Small intestine (tissue), 7 donors: ENCODE results near the gene GFOD2. TPM values are rescaled to one million over a fixed set of nuclear protein-coding genes. Genes with fewer than 3 reads are reported as not detected.

Experiments used
- DNase-seq, 2 donors: peaks; one replicate each; pipeline versions ENCODE4 v3.0.0 to v3.0.0-alpha.2; 2013
- FAIRE-seq: peaks from 2 replicates; lab custom pipeline; 2012; peaks lifted over from hg19 to GRCh38; lab: Jason Lieb, UNC
- H3K27ac ChIP-seq, 3 donors: one replicate each; pipeline ENCODE4 v1.5.1; 2013; ENCODE audit warnings: low read length in 2 of 3, mild to moderate bottlenecking in 2 of 3, control low read depth in 1 of 3, inconsistent platforms in 1 of 3, low read depth in 1 of 3, moderate library complexity in 1 of 3
- H3K27me3 ChIP-seq, 3 donors: one replicate each; pipeline ENCODE4 v1.6.1; 2013; ENCODE audit warnings: low read length in 3 of 3, inconsistent platforms in 1 of 3; ENCODE audit not compliant: control insufficient read depth in 3 of 3, insufficient read depth in 3 of 3
- H3K36me3 ChIP-seq, 3 donors: one replicate each; pipeline ENCODE4 v1.6.1; 2013; ENCODE audit warnings: low read length in 3 of 3, inconsistent platforms in 1 of 3, low read depth in 1 of 3, mild to moderate bottlenecking in 1 of 3, moderate library complexity in 1 of 3; ENCODE audit not compliant: control insufficient read depth in 3 of 3, insufficient read depth in 2 of 3
- H3K4me1 ChIP-seq, 3 donors: one replicate each; pipeline ENCODE4 v1.6.1; 2013; ENCODE audit warnings: low read length in 2 of 3, inconsistent platforms in 1 of 3, low read depth in 1 of 3, mild to moderate bottlenecking in 1 of 3, moderate library complexity in 1 of 3; ENCODE audit not compliant: control insufficient read depth in 3 of 3, insufficient read depth in 2 of 3
- H3K4me3 ChIP-seq, 3 donors: one replicate each; pipeline ENCODE4 v1.5.1; 2013; ENCODE audit warnings: low read length in 3 of 3, control low read depth in 1 of 3, inconsistent platforms in 1 of 3, low read depth in 1 of 3, mild to moderate bottlenecking in 1 of 3, moderate library complexity in 1 of 3
- H3K9me3 ChIP-seq, 2 donors: one replicate each; pipeline ENCODE4 v1.6.1; 2013; ENCODE audit warnings: low read depth in 1 of 2, low read length in 1 of 2; ENCODE audit not compliant: control insufficient read depth in 2 of 2, insufficient read depth in 1 of 2
- WGBS, 3 donors: extraction: QIAGEN DNeasy Blood & Tissue Kit; methylation state at CpG; one replicate each; pipeline ENCODE4 v1.1.7; 2013; 5-methylcytosine and 5-hydroxymethylcytosine counted together
- polyA plus RNA-seq, 4 donors: library from polyadenylated mRNA; stranded (reverse) in 3 of 4; unstranded in 1 of 4; fragments of 200-250 nt in 3 of 4; fragments of 120-200 nt in 1 of 4; gene quantifications; one replicate each; pipeline versions ENCODE4 v1.2.1 to v1.2.3, GENCODE V29; 2013
- donor health status: healthy with polysubstance abuse.
- donor health status: control.
- donor health status: control.
- donor health status: Bipolar disorder and iron deficiency.
- donor health status: healthy.

The GFOD2 gene
- polyA plus RNA-seq, 4 donors, result 4.8 to 28.6 (median 12.0) TPM

GRCh38 chr16:67666032-67666551 is 53.0 kb downstream of the GFOD2 start:
- 1 to 2% (median 1%) methylated on average over 23 to 46 of the region's 46 CpGs for WGBS, 3 donors
- FAIRE-seq (no peak), DNase-seq (peak in 1 of 2 donors; percentile 55)
- peaks cover 0 to 12% (median 0%) of the 10 kb centered on the region in 3 donors for H3K27me3 ChIP-seq
- H3K4me1 ChIP-seq, result peaks cover 0 to 23% (median 0%) of the 10 kb centered on the region in 3 donors
- H3K4me3 ChIP-seq, result peak overlapping the region; percentile 42 to 71 (median 59)
- no peak overlapping the region for H3K27ac ChIP-seq
- H3K9me3 ChIP-seq, result no peaks in the 10 kb centered on the region
- peaks cover 0 to 26% (median 0%) of the 10 kb centered on the region in 3 donors for H3K36me3 ChIP-seq

GRCh38 chr16:67665598-67665997 is 53.5 kb downstream of the GFOD2 start:
- peaks cover 0 to 10% (median 0%) of the 10 kb centered on the region in 3 donors for H3K27me3 ChIP-seq
- peaks cover 0 to 26% (median 0%) of the 10 kb centered on the region in 3 donors for H3K36me3 ChIP-seq
- H3K4me1 ChIP-seq, result peaks cover 0 to 25% (median 0%) of the 10 kb centered on the region in 3 donors
- no peak overlapping the region for H3K27ac ChIP-seq
- peak overlapping the region in 2 of 3 donors; percentile 59 to 71 for H3K4me3 ChIP-seq
- FAIRE-seq (no peak), DNase-seq (no peak)
- no peaks in the 10 kb centered on the region for H3K9me3 ChIP-seq
- 70 to 80% (median 76%) methylated on average over 5 of the region's 5 CpGs for WGBS, 3 donors

GRCh38 chr16:67664871-67665270 is 54.2 kb downstream of the GFOD2 start:
- no peak for DNase-seq
- 93 to 97% (median 94%) methylated on average over 7 of the region's 7 CpGs for WGBS, 3 donors
- no peaks in the 10 kb centered on the region for H3K9me3 ChIP-seq
- H3K27me3 ChIP-seq, result peaks cover 0 to 6% (median 0%) of the 10 kb centered on the region in 3 donors
- H3K4me3 ChIP-seq, result no peak overlapping the region
- H3K27ac ChIP-seq, result no peak overlapping the region
- peaks cover 0 to 25% (median 0%) of the 10 kb centered on the region in 3 donors for H3K4me1 ChIP-seq
- no peak for FAIRE-seq
- peaks cover 0 to 26% (median 0%) of the 10 kb centered on the region in 3 donors for H3K36me3 ChIP-seq

- Histone ChIP-seq H3K36me3 (peaks cover 0 to 26% (median 0%) of the 10 kb centered on the region in 3 donors), H3K9me3 (no peaks in the 10 kb centered on the region), H3K27me3 (no peaks in the 10 kb centered on the region), H3K27ac (no peak overlapping the region), H3K4me1 (peaks cover 0 to 27% (median 0%) of the 10 kb centered on the region in 3 donors), H3K4me3 (no peak overlapping the region)
- FAIRE-seq, result no peak
- DNase-seq, result no peak
- 87 to 90% (median 87%) methylated on average over 4 of the region's 4 CpGs for WGBS, 3 donors
These were observed 54.9 kb downstream of the GFOD2 start for GRCh38 chr16:67664258-67664657.

- no peak overlapping the region for H3K27ac ChIP-seq
- FAIRE-seq (no peak), DNase-seq (no peak)
- no peak overlapping the region for H3K4me3 ChIP-seq
- H3K9me3 ChIP-seq, result no peaks in the 10 kb centered on the region
- H3K4me1 ChIP-seq, result peaks cover 0 to 31% (median 0%) of the 10 kb centered on the region in 3 donors
- H3K36me3 ChIP-seq, result peaks cover 0 to 29% (median 0%) of the 10 kb centered on the region in 3 donors
- 79 to 94% (median 90%) methylated on average over 6 of the region's 6 CpGs for WGBS, 3 donors
- H3K27me3 ChIP-seq, result no peaks in the 10 kb centered on the region
These were observed 55.3 kb downstream of the GFOD2 start for GRCh38 chr16:67663877-67664222.

- DNase-seq, result no peak
- Histone ChIP-seq H3K27me3 (no peaks in the 10 kb centered on the region), H3K4me3 (no peak overlapping the region), H3K36me3 (peaks cover 0 to 34% (median 0%) of the 10 kb centered on the region in 3 donors), H3K9me3 (no peaks in the 10 kb centered on the region), H3K4me1 (peaks cover 0 to 33% (median 0%) of the 10 kb centered on the region in 3 donors), H3K27ac (no peak overlapping the region)
- 81 to 82% (median 81%) methylated on average over 25 of the region's 25 CpGs for WGBS, 3 donors
- FAIRE-seq, result no peak
These were observed 55.8 kb downstream of the GFOD2 start for GRCh38 chr16:67663151-67663876.

- Histone ChIP-seq H3K9me3 (no peaks in the 10 kb centered on the region), H3K4me1 (peaks cover 0 to 28% (median 0%) of the 10 kb centered on the region in 3 donors), H3K36me3 (peaks cover 0 to 41% (median 0%) of the 10 kb centered on the region in 3 donors), H3K4me3 (no peak overlapping the region), H3K27me3 (no peaks in the 10 kb centered on the region), H3K27ac (no peak overlapping the region)
- DNase-seq (no peak), FAIRE-seq (no peak)
These were observed 56.5 kb downstream of the GFOD2 start for GRCh38 chr16:67662653-67663010.

GRCh38 chr16:67661886-67662652 is 57.0 kb downstream of the GFOD2 start:
- DNase-seq (no peak), FAIRE-seq (no peak)
- no peak overlapping the region for H3K4me3 ChIP-seq
- peaks cover 0 to 22% (median 0%) of the 10 kb centered on the region in 3 donors for H3K4me1 ChIP-seq
- no peaks in the 10 kb centered on the region for H3K27me3 ChIP-seq
- peaks cover 0 to 46% (median 0%) of the 10 kb centered on the region in 3 donors for H3K36me3 ChIP-seq
- WGBS, 3 donors, result 92 to 96% (median 94%) methylated on average over 34 of the region's 34 CpGs
- no peaks in the 10 kb centered on the region for H3K9me3 ChIP-seq
- no peak overlapping the region for H3K27ac ChIP-seq
